ENCODE measurements around the gene TRIM17. TPM values are rescaled to one million over a fixed set of nuclear protein-coding genes. Genes with fewer than 3 reads are reported as not detected.

TRIM17 gene
- total and polyA plus RNA-seq, 2 experiments from 2014 or later = 0.86 to 1.1 TPM

GRCh38 chr1:228365271-228366061 lies 51.2 kb downstream of the TRIM17 start (continued):
- TF ChIP-seq ZNF114 (CRISPR knock-in tag; IDR thresholded peaks at IDR 0.05) (no peak), EZH2 (IDR thresholded peaks at IDR 0.05; ENCODE audit: low read depth, unreplicated experiment) (no peak), JUNB (IDR thresholded peaks at IDR 0.05; ENCODE audit: unreplicated experiment) (no peak), ZNF462 (CRISPR knock-in tag; IDR thresholded peaks at IDR 0.05) (no peak), EZH2phosphoT487 (IDR thresholded peaks at IDR 0.05; ENCODE audit: unreplicated experiment) (no peak), CREB1 (CRISPR knock-in tag; IDR thresholded peaks at IDR 0.05; ENCODE audit: low read depth) (no peak)

GRCh38 chr1:228364706-228365213 lies 51.9 kb downstream of the TRIM17 start:
- H3K27ac ChIP-seq (ENCODE audit: low read depth) = no peak overlapping the region
- H3K27me3 ChIP-seq (ENCODE audit: insufficient read depth) = no peaks in the 10 kb centered on the region
- no peaks in the 10 kb centered on the region for H3K79me2 ChIP-seq (replicated peaks; ENCODE audit: insufficient read depth)
- ATAC-seq = no peak
- Mint-ChIP-seq H3K27ac (no peak overlapping the region), H3K9me3 (no peaks in the 10 kb centered on the region), H3K4me1 (peaks cover 5% of the 10 kb centered on the region; the same call in 1 of the 3 replicates), H3K4me3 (no peak overlapping the region), H3K36me3 (ENCODE audit: low read depth) (no peaks in the 10 kb centered on the region), H3K27me3 (ENCODE audit: insufficient read depth, low read depth, poor library complexity) (peaks cover 6% of the 10 kb centered on the region)
- H3K36me3 ChIP-seq (ENCODE audit: insufficient read depth) = no peaks in the 10 kb centered on the region
- no peak overlapping the region for H3K4me2 ChIP-seq
- no peaks in the 10 kb centered on the region for H3K4me1 ChIP-seq (ENCODE audit: insufficient read depth)
- no peak overlapping the region for H2AFZ ChIP-seq
- no peaks in the 10 kb centered on the region for H4K20me1 ChIP-seq (replicated peaks; ENCODE audit: insufficient read depth)
- no peaks in the 10 kb centered on the region for H3F3A ChIP-seq (replicated peaks; ENCODE audit: low read depth)
- H3K9me2 ChIP-seq (ENCODE audit: insufficient read depth) = no peaks in the 10 kb centered on the region
- DNase-seq (ENCODE audit: low spot score) = no peak
- no peak overlapping the region for H3K4me3 ChIP-seq
- TF ChIP-seq ZNF114 (CRISPR knock-in tag; IDR thresholded peaks at IDR 0.05) = no peak
- TF ChIP-seq CTCF (conservative IDR thresholded peaks at IDR 0.05; ENCODE audit: low read depth in 2 of 2) = no peak
- no peak for TF ChIP-seq POLR2AphosphoS5 (IDR thresholded peaks at IDR 0.05; ENCODE audit: low read depth)
- no peak for TF ChIP-seq JUNB (IDR thresholded peaks at IDR 0.05; ENCODE audit: unreplicated experiment)
- no peak for TF ChIP-seq ETS1 (IDR thresholded peaks at IDR 0.05)
- no peak for TF ChIP-seq EZH2phosphoT487 (IDR thresholded peaks at IDR 0.05; ENCODE audit: unreplicated experiment)
- TF ChIP-seq CREB1 (CRISPR knock-in tag; IDR thresholded peaks at IDR 0.05; ENCODE audit: low read depth) = no peak
